ENCODE measurements around the gene PRKCA.

DNA sequence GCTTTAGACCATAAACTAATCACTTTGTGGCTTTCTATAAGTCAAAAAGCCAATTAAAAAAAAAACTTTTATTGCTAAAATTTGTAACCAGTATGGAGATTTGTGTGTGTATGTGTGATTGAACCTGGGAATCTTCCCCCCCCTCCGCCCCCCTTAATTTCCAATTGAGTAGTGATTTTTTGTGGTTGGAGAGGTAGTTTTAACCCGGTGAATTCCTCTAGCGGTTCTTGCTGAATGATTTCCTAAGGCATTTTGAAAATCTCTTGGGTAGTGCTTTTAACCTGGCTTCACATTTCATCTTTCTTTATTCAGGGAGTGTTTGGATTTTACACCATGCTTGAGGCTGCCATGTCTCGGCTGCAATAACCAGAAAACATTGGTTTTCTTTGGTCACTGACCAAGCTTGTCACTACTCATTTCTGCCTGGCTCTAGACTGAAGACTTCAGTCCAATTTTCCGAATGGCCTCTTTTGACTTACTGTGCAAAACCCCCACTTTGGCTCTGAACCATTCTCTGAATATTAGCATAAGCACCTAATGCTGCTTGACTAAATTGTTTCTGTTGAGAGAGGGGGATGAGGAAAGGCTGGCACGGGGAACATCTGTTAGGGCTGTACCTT, 35.6 kb downstream of the PRKCA start:
- no peak for TF ChIP-seq POLR2A (IDR thresholded peaks at IDR 0.05)
- TF ChIP-seq, protein P1, sequence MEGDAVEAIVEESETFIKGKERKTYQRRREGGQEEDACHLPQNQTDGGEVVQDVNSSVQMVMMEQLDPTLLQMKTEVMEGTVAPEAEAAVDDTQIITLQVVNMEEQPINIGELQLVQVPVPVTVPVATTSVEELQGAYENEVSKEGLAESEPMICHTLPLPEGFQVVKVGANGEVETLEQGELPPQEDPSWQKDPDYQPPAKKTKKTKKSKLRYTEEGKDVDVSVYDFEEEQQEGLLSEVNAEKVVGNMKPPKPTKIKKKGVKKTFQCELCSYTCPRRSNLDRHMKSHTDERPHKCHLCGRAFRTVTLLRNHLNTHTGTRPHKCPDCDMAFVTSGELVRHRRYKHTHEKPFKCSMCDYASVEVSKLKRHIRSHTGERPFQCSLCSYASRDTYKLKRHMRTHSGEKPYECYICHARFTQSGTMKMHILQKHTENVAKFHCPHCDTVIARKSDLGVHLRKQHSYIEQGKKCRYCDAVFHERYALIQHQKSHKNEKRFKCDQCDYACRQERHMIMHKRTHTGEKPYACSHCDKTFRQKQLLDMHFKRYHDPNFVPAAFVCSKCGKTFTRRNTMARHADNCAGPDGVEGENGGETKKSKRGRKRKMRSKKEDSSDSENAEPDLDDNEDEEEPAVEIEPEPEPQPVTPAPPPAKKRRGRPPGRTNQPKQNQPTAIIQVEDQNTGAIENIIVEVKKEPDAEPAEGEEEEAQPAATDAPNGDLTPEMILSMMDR (IDR thresholded peaks at IDR 0.05) = no peak
